ENCODE measurements around the gene BCAR3. TPM values are rescaled to one million over a fixed set of nuclear protein-coding genes. Genes with fewer than 3 reads are reported as not detected.

Gene BCAR3
- total RNA-seq, 2 donors from 2014 or later: 7.9 to 10.9 TPM

DNA sequence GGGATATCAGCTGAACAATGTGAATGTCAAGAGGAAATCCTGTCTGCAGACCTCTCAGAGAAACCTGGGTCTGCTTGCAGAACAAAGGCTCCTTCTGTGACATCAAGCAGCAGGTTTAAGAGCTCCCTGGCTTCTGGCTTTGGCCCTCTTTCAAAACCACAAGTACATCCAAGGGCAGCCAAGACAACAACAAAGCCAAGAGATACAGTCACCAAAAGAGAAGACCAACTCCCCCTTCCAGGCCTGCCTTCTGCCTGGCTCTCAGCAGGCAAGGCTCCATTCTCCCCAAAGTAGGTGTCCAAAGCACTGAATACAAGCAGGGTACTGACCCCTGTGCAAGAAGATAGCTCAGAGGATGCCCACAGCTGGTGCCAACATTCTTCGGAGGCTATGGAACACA lies 11.5 kb downstream of the BCAR3 start:
- no peak overlapping the region for H3K27ac ChIP-seq
- DNase-seq (peak in 1 of 4 donors; percentile 16), ATAC-seq (no peak)
- intact Hi-C loops (cut with DNase I): no loop called here
- H3K4me3 ChIP-seq: no peak overlapping the region
- no peaks in the 10 kb centered on the region for H3K9me3 ChIP-seq
- peaks cover 23% of the 10 kb centered on the region for H3K4me1 ChIP-seq
- no peaks in the 10 kb centered on the region for H3K27me3 ChIP-seq
- H3K36me3 ChIP-seq (replicated peaks in 1 of 2; ENCODE audit: insufficient read depth in 1 of 2, low read depth in 2 of 2): no peaks in the 10 kb centered on the region
- TF ChIP-seq, protein P1, sequence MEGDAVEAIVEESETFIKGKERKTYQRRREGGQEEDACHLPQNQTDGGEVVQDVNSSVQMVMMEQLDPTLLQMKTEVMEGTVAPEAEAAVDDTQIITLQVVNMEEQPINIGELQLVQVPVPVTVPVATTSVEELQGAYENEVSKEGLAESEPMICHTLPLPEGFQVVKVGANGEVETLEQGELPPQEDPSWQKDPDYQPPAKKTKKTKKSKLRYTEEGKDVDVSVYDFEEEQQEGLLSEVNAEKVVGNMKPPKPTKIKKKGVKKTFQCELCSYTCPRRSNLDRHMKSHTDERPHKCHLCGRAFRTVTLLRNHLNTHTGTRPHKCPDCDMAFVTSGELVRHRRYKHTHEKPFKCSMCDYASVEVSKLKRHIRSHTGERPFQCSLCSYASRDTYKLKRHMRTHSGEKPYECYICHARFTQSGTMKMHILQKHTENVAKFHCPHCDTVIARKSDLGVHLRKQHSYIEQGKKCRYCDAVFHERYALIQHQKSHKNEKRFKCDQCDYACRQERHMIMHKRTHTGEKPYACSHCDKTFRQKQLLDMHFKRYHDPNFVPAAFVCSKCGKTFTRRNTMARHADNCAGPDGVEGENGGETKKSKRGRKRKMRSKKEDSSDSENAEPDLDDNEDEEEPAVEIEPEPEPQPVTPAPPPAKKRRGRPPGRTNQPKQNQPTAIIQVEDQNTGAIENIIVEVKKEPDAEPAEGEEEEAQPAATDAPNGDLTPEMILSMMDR (IDR thresholded peaks at IDR 0.05): no peak
- TF ChIP-seq POLR2A (IDR thresholded peaks at IDR 0.05): no peak
- WGBS, 2 donors: 60 to 100% methylated on average over 1 of the region's 1 CpG

DNA sequence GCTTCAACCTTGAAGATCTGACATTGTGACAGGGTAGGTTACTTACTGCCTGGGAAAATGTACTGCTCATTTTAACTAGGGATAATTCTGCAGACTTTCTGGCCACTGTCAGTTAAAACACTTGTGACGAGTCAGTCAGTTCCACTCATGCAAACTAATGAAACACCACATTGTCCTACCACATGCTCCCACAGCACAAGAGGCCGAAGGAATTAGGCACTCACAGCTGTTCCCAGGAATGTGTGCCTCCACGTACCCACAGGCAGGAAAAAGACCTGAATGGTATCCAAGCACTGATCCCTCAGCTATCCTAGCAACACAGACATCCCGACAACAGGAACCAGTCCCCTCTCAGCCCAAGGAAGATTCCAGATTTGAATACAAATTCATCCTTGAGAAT lies 12.3 kb downstream of the BCAR3 start:
- Histone ChIP-seq H3K4me3 (no peak overlapping the region), H3K36me3 (replicated peaks in 1 of 2; ENCODE audit: insufficient read depth in 1 of 2, low read depth in 2 of 2) (no peaks in the 10 kb centered on the region), H3K9me3 (no peaks in the 10 kb centered on the region), H3K27ac (no peak overlapping the region), H3K4me1 (peaks cover 19% of the 10 kb centered on the region), H3K27me3 (no peaks in the 10 kb centered on the region)
- DNase-seq: no peak
- ATAC-seq: no peak
- TF ChIP-seq POLR2A (IDR thresholded peaks at IDR 0.05): no peak
- TF ChIP-seq, protein P1 (IDR thresholded peaks at IDR 0.05): no peak
- intact Hi-C loops (cut with DNase I): no loop called here
- WGBS, 2 donors: 74 to 86% methylated on average over 4 of the region's 4 CpGs

DNA sequence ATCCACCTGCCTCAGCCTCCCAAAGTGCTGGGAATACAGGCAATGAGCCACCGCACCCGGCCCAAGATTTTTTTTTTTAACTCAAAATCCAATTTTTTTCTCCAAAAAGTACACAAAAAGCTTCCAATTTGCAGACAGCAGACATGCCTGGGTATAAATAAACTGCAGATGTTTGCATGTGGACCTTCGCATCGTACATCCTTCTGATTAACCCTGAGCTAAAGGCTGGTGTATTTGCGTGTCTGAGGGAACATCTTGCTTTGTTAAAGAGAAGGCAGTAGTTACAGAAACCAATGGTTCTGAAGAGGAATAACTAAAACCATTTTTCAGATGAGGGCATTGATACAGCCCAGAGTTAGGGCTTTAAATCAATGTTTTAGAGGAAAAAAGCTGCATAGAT lies 12.7 kb downstream of the BCAR3 start:
- H3K4me1 ChIP-seq: peaks cover 15% of the 10 kb centered on the region
- intact Hi-C loops (cut with DNase I): no loop called here
- WGBS, 2 donors: 96 to 98% methylated on average over 5 of the region's 5 CpGs

DNA sequence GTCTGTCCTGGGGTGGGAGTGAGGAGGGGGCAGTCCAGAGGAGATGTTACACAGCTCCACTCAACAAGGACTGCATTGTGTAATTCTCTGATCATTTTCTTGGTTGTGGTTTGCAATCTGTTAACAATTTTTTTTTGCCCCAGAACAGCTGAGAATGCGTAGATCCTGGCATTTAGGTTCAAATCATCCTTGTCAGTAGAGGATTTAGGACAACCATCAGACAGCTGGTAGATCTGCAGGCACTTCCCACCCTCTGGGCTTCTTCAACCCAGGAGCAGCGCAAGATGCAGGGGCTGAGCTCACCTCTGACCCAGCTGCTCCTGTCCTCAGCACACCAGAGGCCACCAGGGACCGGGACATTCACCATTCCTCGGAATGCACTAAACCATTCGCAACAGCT lies 13.5 kb downstream of the BCAR3 start:
- Histone ChIP-seq H3K4me3 (no peak overlapping the region), H3K4me1 (peaks cover 12% of the 10 kb centered on the region), H3K36me3 (replicated peaks in 1 of 2; ENCODE audit: insufficient read depth in 1 of 2, low read depth in 2 of 2) (no peaks in the 10 kb centered on the region), H3K9me3 (no peaks in the 10 kb centered on the region), H3K27ac (no peak overlapping the region), H3K27me3 (no peaks in the 10 kb centered on the region)
- DNase-seq: no peak
- no peak for ATAC-seq
- intact Hi-C loops (cut with DNase I): no loop called here
- 94 to 95% methylated on average over 5 of the region's 5 CpGs for WGBS, 2 donors
- TF ChIP-seq, protein P1 (IDR thresholded peaks at IDR 0.05): no peak
- TF ChIP-seq POLR2A (IDR thresholded peaks at IDR 0.05): no peak

More for the DNA sequence above, 12.7 kb downstream of the BCAR3 start:
- Histone ChIP-seq H3K27ac (no peak overlapping the region), H3K27me3 (no peaks in the 10 kb centered on the region), H3K9me3 (no peaks in the 10 kb centered on the region), H3K4me3 (no peak overlapping the region), H3K36me3 (replicated peaks in 1 of 2; ENCODE audit: insufficient read depth in 1 of 2, low read depth in 2 of 2) (no peaks in the 10 kb centered on the region)
- no peak for TF ChIP-seq POLR2A (IDR thresholded peaks at IDR 0.05)
- TF ChIP-seq, protein P1 (IDR thresholded peaks at IDR 0.05): no peak
- ATAC-seq (no peak), DNase-seq (no peak)

DNA sequence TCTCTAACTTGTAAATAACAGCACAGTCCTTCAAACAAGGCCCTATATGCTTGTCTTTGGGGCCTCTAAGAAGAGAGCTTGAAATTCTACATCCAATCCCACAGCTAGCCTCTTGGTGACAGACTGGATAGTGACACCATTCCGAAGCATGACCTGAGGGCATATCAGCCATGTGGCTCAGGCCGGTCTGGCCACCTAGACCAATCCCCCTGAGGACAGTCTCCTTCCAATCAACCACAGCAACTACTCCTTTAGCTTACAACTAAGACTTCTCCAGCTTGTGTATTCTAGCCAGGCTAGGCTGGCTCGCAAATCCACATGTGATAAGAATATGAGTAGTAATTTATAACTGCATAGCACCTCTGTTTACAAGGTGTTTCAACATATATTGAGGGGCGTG lies 14.0 kb downstream of the BCAR3 start:
- ATAC-seq: no peak
- Histone ChIP-seq H3K9me3 (no peaks in the 10 kb centered on the region), H3K27ac (no peak overlapping the region), H3K4me1 (peaks cover 8% of the 10 kb centered on the region), H3K4me3 (no peak overlapping the region), H3K27me3 (no peaks in the 10 kb centered on the region), H3K36me3 (replicated peaks in 1 of 2; ENCODE audit: insufficient read depth in 1 of 2, low read depth in 2 of 2) (no peaks in the 10 kb centered on the region)
- DNase-seq: no peak
- 90 to 92% methylated on average over 4 of the region's 4 CpGs for WGBS, 2 donors
- TF ChIP-seq, protein P1 (IDR thresholded peaks at IDR 0.05): no peak
- no peak for TF ChIP-seq POLR2A (IDR thresholded peaks at IDR 0.05)
- intact Hi-C loops (cut with DNase I): no loop called here
